Endothelial cell of umbilical vein (primary cell): ENCODE data around the gene CPED1. TPM values are rescaled to one million over a fixed set of nuclear protein-coding genes. Genes with fewer than 3 reads are reported as not detected.

Experiments
- BruUV-seq: library from RNA; stranded (reverse); fragments of 400-500 nt; replicated peaks from 2 replicates; lab custom pipeline; 2021; lab: Mats Ljungman, UMichigan
- CTCF ChIA-PET: fragments of 300-600, 350-600 bp; sonication (Branson Sonifier 250); formaldehyde crosslinking; loops from one replicate; lab custom pipeline; 2021; ENCODE audit warnings: antibody characterized with exemption, inconsistent platforms; lab: Charles Lee
- POLR2A ChIA-PET: fragments of 300-600, 350-600 bp; sonication (Branson Sonifier 250); formaldehyde crosslinking; loops from one replicate; lab custom pipeline; 2021; ENCODE audit warnings: antibody characterized with exemption, inconsistent platforms; lab: Charles Lee
- DNase-seq: peaks from one replicate; pipeline ENCODE4 v3.0.0-alpha.2; 2011; ENCODE audit warnings: low read depth, low spot score
- FAIRE-seq: peaks from 2 replicates; lab custom pipeline; 2011; peaks lifted over from hg19 to GRCh38; lab: Jason Lieb, UNC
- H2AFZ ChIP-seq: 2 replicates; pipeline ENCODE4 v1.6.0; 2012; ENCODE audit warnings: low read depth, low read length, control low read depth, inconsistent platforms
- H3K27ac ChIP-seq: 2 replicates; pipeline ENCODE4 v1.5.1; 2011; ENCODE audit warnings: low read depth, mild to moderate bottlenecking, control low read depth, low read length, moderate library complexity; ENCODE audit not compliant: insufficient read depth
- H3K27me3 ChIP-seq, 2 experiments: 2 replicates each; pipeline versions ENCODE4 v1.6.0 to v1.6.1; 2011; ENCODE audit warnings: low read length in 2 of 2, mixed read lengths in 1 of 2; ENCODE audit not compliant: control insufficient read depth in 2 of 2, insufficient read depth in 2 of 2
- H3K36me3 ChIP-seq, 2 experiments: 2 replicates in 1 of 2; 3 replicates in 1 of 2; pipeline ENCODE4 v1.5.1; 2011; ENCODE audit warnings: low read length in 2 of 2, mild to moderate bottlenecking in 1 of 2, moderate library complexity in 1 of 2; ENCODE audit not compliant: control insufficient read depth in 2 of 2, insufficient read depth in 2 of 2; ENCODE audit errors: extremely low read depth in 1 of 2
- H3K4me1 ChIP-seq: 3 replicates; pipeline ENCODE4 v1.5.1; 2011; ENCODE audit warnings: mild to moderate bottlenecking, low read length; ENCODE audit not compliant: control insufficient read depth, insufficient read depth; ENCODE audit errors: extremely low read depth
- H3K4me2 ChIP-seq: 2 replicates; pipeline ENCODE4 v1.6.1; 2011; ENCODE audit warnings: low read length, control low read depth, mixed read lengths; ENCODE audit not compliant: insufficient read depth
- H3K4me3 ChIP-seq, 3 experiments: fragments of 200-600 bp in 1 of 3; sonication (generic), shearing (Covaris generic) in 1 of 3; replicated peaks in 1 of 3; 2 replicates each; pipeline ENCODE4 v1.5.1; 2011 to 2016; ENCODE audit warnings: control low read depth in 3 of 3, low read length in 3 of 3, mild to moderate bottlenecking in 2 of 3, inconsistent platforms in 1 of 3, low read depth in 1 of 3, moderate library complexity in 1 of 3; ENCODE audit not compliant: insufficient read depth in 1 of 3
- H3K79me2 ChIP-seq: 2 replicates; pipeline ENCODE4 v1.6.0; 2012; ENCODE audit warnings: low read length, inconsistent platforms; ENCODE audit not compliant: control insufficient read depth, insufficient read depth
- H3K9ac ChIP-seq: replicated peaks from 2 replicates; pipeline ENCODE3; 2011; ENCODE audit warnings: low read length, control low read depth; ENCODE audit not compliant: insufficient read depth; ENCODE audit errors: extremely low read depth
- H3K9me1 ChIP-seq: replicated peaks from 3 replicates; pipeline ENCODE4 v1.6.0; 2011; ENCODE audit warnings: mild to moderate bottlenecking, low read length; ENCODE audit not compliant: control insufficient read depth, insufficient read depth; ENCODE audit errors: extremely low read depth
- H3K9me3 ChIP-seq: replicated peaks from 2 replicates; pipeline ENCODE4 v1.5.1; 2012; ENCODE audit warnings: low read length, inconsistent platforms; ENCODE audit not compliant: control insufficient read depth, insufficient read depth
- H4K20me1 ChIP-seq: replicated peaks from 2 replicates; pipeline ENCODE3; 2011; ENCODE audit warnings: mild to moderate bottlenecking, low read length; ENCODE audit not compliant: control insufficient read depth, insufficient read depth; ENCODE audit errors: extremely low read depth
- CTCF ChIP-seq, 2 donors: IDR thresholded peaks; 1 replicate in 1 of 2; 2 replicates in 1 of 2; pipeline ENCODE4 v1.5.1; 2011; ENCODE audit warnings: low read length in 2 of 2, mild to moderate bottlenecking in 2 of 2, moderate library complexity in 2 of 2, control low read depth in 1 of 2, inconsistent platforms in 1 of 2, low read depth in 1 of 2; ENCODE audit not compliant: insufficient read depth in 1 of 2; ENCODE audit errors: extremely low read depth in 1 of 2
- EZH2 ChIP-seq: IDR thresholded peaks from 2 replicates; pipeline ENCODE4 v1.6.1; 2012; ENCODE audit warnings: borderline replicate concordance, low read depth, mild to moderate bottlenecking, moderate library complexity, low read length, inconsistent platforms; ENCODE audit not compliant: severe bottlenecking
- FOS ChIP-seq: IDR thresholded peaks from 2 replicates; pipeline ENCODE4 v1.6.1; 2011; ENCODE audit warnings: mild to moderate bottlenecking, low read length, moderate library complexity, borderline replicate concordance; ENCODE audit not compliant: insufficient read depth
- GATA2 ChIP-seq: IDR thresholded peaks from 2 replicates; pipeline ENCODE4 v1.7.0; 2011; ENCODE audit warnings: low read depth, mild to moderate bottlenecking, moderate library complexity, mixed read lengths, low read length; ENCODE audit not compliant: insufficient read length, insufficient read depth
- JUN ChIP-seq: IDR thresholded peaks from 2 replicates; pipeline ENCODE4 v1.6.1; 2011; ENCODE audit warnings: borderline replicate concordance, low read depth; ENCODE audit not compliant: insufficient read length, insufficient read depth
- MAX ChIP-seq: IDR thresholded peaks from 2 replicates; pipeline ENCODE4 v1.6.1; 2011; ENCODE audit not compliant: insufficient read depth, insufficient read length
- MYC ChIP-seq: IDR thresholded peaks from one replicate; pipeline ENCODE4 v1.6.1; 2011; ENCODE audit warnings: mild to moderate bottlenecking, low read depth, low read length
- POLR2A ChIP-seq: IDR thresholded peaks from 2 replicates; pipeline ENCODE4 v1.6.1; 2012; ENCODE audit warnings: low read depth, mild to moderate bottlenecking, control low read depth, low read length
- POLR2AphosphoS5 ChIP-seq: IDR thresholded peaks from 2 replicates; pipeline ENCODE4 v1.6.1; 2012; ENCODE audit warnings: low read depth, mild to moderate bottlenecking, control low read depth, low read length, moderate library complexity; ENCODE audit not compliant: insufficient read depth
- dilution Hi-C: fragments of 300-500 bp; cut with MboI; formaldehyde crosslinking; loops from one replicate; pipeline ENCODE4 v1.15.0; 2019; ENCODE audit warnings: low sequenced_read_pairs; ENCODE audit not compliant: extremely low pct_ligation_motif_present
- intact Hi-C: fragments of 100-400 bp; cut with micrococcal nuclease; formaldehyde crosslinking; loops from one replicate; pipeline ENCODE4 v1.10.0; 2022
- polyA plus RNA-seq, 4 experiments: library from polyadenylated mRNA; depleted of rRNA in 3 of 4; stranded (reverse) in 3 of 4; unstranded in 1 of 4; fragments of >200 nt; gene quantifications; 2 replicates each; pipeline versions ENCODE4 v1.2.1 to v1.2.3, GENCODE V29; 2011 to 2012; ENCODE audit warnings: missing spikeins in 1 of 4
- total RNA-seq: library from RNA; stranded (reverse); gene quantifications from 2 replicates; pipeline ENCODE4 v1.2.3, GENCODE V29; 2021

Gene CPED1
- total and polyA plus RNA-seq, 2 donors (not counting 3 experiments of a cell fraction or from before 2014, with no cell fraction given) = 0.22 to 3.0 TPM

GRCh38 chr7:121008816-121009215, 20.3 kb downstream of the CPED1 start:
- Histone ChIP-seq H4K20me1 (no peaks in the 10 kb centered on the region), H3K4me2 (no peak overlapping the region), H3K4me1 (no peaks in the 10 kb centered on the region), H3K9me3 (no peaks in the 10 kb centered on the region), H3K4me3 (no peak overlapping the region), H3K9ac (no peak overlapping the region), H3K27ac (no peak overlapping the region), H3K9me1 (no peaks in the 10 kb centered on the region), H3K36me3 (no peaks in the 10 kb centered on the region), H3K27me3 (peaks cover 2 to 3% of the 10 kb centered on the region in 2 experiments), H2AFZ (no peak overlapping the region), H3K79me2 (no peaks in the 10 kb centered on the region)
- dilution Hi-C loops = no loop called here
- intact Hi-C loops = no loop called here
- no TSS peak for BruUV-seq
- no peak for TF ChIP-seq FOS
- FAIRE-seq (no peak), DNase-seq (no peak)
- CTCF ChIA-PET = interaction anchor here (0.9 to 1.1 kb wide), 3 partner anchors 20 to 57 kb away, joined by 3 read pairs; partner anchors contain the start of gene CPED1
- POLR2A ChIA-PET = no interaction called here

GRCh38 chr7:121011401-121011800, 22.9 kb downstream of the CPED1 start:
- Histone ChIP-seq H2AFZ (no peak overlapping the region), H3K9ac (no peak overlapping the region), H3K4me1 (no peaks in the 10 kb centered on the region), H3K79me2 (no peaks in the 10 kb centered on the region), H4K20me1 (no peaks in the 10 kb centered on the region), H3K27me3 (peaks cover 0 to 3% of the 10 kb centered on the region in 2 experiments), H3K9me1 (no peaks in the 10 kb centered on the region), H3K4me2 (no peak overlapping the region), H3K27ac (no peak overlapping the region), H3K36me3 (no peaks in the 10 kb centered on the region), H3K9me3 (no peaks in the 10 kb centered on the region), H3K4me3 (no peak overlapping the region)
- DNase-seq (no peak), FAIRE-seq (no peak)
- intact Hi-C loops = no loop called here
- no peak for TF ChIP-seq EZH2
- TF ChIP-seq GATA2 = no peak
- TF ChIP-seq POLR2AphosphoS5 = no peak
- TF ChIP-seq JUN = no peak
- TF ChIP-seq MYC = no peak
- no peak for TF ChIP-seq FOS
- TF ChIP-seq POLR2A = no peak
- TF ChIP-seq CTCF (IDR thresholded peaks at IDR 0.05; ENCODE audit: extremely low read depth in 1 of 2, insufficient read depth in 1 of 2, low read depth in 1 of 2, low read length in 2 of 2) = no peak
- no peak for TF ChIP-seq MAX
- ChIA-PET CTCF (interaction anchor here (1.5 kb wide), 1 partner anchor 21 kb away, joined by 4 read pairs; no protein-coding TSS in a partner anchor), POLR2A (no interaction called here)
- dilution Hi-C loops = no loop called here
- no TSS peak for BruUV-seq
